OCI-LY1 (cell line): Measurements from ENCODE around the gene SLC36A4.

Source experiments
- CTCF ChIP-seq: fragments of 200-600 bp; sonication (generic), shearing (Covaris generic); IDR thresholded peaks from 2 replicates; pipeline ENCODE4 v1.5.1; 2017; ENCODE audit warnings: mild to moderate bottlenecking, antibody characterized with exemption, low read length, moderate library complexity, mixed read lengths
- EZH2 ChIP-seq: fragments of 200-600 bp; sonication (generic), shearing (Covaris generic); IDR thresholded peaks from 2 replicates; pipeline ENCODE4 v1.8.0; 2017; ENCODE audit warnings: borderline replicate concordance, mixed run types, mild to moderate bottlenecking, antibody characterized with exemption, low read length, moderate library complexity, mixed read lengths

- TF ChIP-seq CTCF: no peak
- TF ChIP-seq EZH2: no peak
These were observed 21.6 kb upstream of the SLC36A4 start for GRCh38 chr11:93219440-93219839.
